Mesothelial cell of epicardium (in vitro differentiated cells): Measurements from ENCODE around the gene SLC25A39. TPM values are rescaled to one million over a fixed set of nuclear protein-coding genes. Genes with fewer than 3 reads are reported as not detected.
"Not testable (repeated sequence)": the region's sequence is repeated elsewhere in the genome, so short reads cannot be mapped to it uniquely, and the experiment has no call there.

Experiments
- DNase-seq, 2 experiments: peaks; one replicate each; pipeline ENCODE4 v3.0.0; 2021; ENCODE audit warnings: low spot score in 2 of 2; ENCODE audit not compliant: unreplicated experiment in 2 of 2
- H3K27ac Mint-ChIP-seq: 2 replicates; pipeline ENCODE4 v1.8.0; 2021; ENCODE audit warnings: mixed read lengths
- H3K27me3 Mint-ChIP-seq: 2 replicates; pipeline ENCODE4 v1.8.0; 2021; ENCODE audit warnings: low read depth, mixed read lengths
- H3K36me3 Mint-ChIP-seq: 2 replicates; pipeline ENCODE4 v1.8.0; 2021; ENCODE audit warnings: mixed read lengths
- H3K4me1 Mint-ChIP-seq: 2 replicates; pipeline ENCODE4 v1.8.0; 2021; ENCODE audit warnings: mixed read lengths
- H3K4me3 Mint-ChIP-seq: 2 replicates; pipeline ENCODE4 v1.8.0; 2021; ENCODE audit warnings: mild to moderate bottlenecking, moderate library complexity, mixed read lengths
- H3K9me3 Mint-ChIP-seq: 2 replicates; pipeline ENCODE4 v1.8.0; 2021; ENCODE audit warnings: mixed read lengths
- total RNA-seq: library from RNA; stranded (reverse); gene quantifications from 3 replicates; pipeline ENCODE4 v1.2.1, GENCODE V29; 2021
- TF ChIP-seq, protein P1 (sequence below): fragments of 200-600 bp; sonication (generic); IDR thresholded peaks from one replicate; pipeline ENCODE4 v1.5.0; 2021; ENCODE audit warnings: antibody characterized with exemption; ENCODE audit not compliant: unreplicated experiment

SLC25A39 gene
- total RNA-seq, 1 donor from 2014 or later = 112 TPM

DNA sequence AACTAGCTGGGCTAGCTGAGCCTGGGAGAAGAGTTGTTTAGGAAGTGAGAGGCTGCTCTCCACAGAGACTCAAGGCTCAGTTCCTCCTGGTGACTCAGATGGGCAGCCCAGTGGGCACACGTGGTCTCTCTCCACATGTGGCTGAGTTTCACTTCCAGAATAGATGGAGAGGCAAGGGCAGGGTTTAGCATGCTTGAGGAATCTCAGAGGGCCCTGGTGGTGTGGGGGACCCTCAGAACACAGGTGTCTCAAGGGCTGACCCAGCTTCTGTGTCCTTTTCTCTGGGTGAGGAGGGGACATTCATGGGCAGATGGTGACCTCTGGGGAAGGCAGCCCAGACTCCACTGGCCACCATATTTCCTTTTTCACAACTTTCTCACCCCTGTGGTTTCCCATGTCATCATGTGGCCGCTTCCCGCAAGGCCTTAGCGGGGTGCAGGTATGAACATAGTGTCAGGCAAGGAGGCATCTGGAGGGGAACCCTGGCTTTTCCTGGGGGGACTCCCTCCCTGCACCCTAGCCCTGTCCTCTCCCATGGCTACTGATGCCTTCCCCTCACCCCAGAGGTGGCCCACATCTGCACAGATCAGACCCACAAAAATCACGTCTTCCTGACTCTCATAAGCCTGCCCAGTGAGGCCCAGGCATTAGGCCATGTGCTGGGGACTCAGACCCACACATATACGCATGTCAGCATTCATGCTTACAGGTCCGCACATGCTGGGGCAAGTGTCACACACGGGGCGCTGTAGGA, 23.8 kb upstream of the SLC25A39 start:
- no peak overlapping the region for H3K27ac Mint-ChIP-seq
- DNase-seq = no peak
- no peaks in the 10 kb centered on the region for H3K27me3 Mint-ChIP-seq
- no peak overlapping the region for H3K4me3 Mint-ChIP-seq
- TF ChIP-seq, protein P1, sequence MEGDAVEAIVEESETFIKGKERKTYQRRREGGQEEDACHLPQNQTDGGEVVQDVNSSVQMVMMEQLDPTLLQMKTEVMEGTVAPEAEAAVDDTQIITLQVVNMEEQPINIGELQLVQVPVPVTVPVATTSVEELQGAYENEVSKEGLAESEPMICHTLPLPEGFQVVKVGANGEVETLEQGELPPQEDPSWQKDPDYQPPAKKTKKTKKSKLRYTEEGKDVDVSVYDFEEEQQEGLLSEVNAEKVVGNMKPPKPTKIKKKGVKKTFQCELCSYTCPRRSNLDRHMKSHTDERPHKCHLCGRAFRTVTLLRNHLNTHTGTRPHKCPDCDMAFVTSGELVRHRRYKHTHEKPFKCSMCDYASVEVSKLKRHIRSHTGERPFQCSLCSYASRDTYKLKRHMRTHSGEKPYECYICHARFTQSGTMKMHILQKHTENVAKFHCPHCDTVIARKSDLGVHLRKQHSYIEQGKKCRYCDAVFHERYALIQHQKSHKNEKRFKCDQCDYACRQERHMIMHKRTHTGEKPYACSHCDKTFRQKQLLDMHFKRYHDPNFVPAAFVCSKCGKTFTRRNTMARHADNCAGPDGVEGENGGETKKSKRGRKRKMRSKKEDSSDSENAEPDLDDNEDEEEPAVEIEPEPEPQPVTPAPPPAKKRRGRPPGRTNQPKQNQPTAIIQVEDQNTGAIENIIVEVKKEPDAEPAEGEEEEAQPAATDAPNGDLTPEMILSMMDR = no peak
- peaks cover 16% of the 10 kb centered on the region for H3K4me1 Mint-ChIP-seq
- no peaks in the 10 kb centered on the region for H3K9me3 Mint-ChIP-seq
- peaks cover 5% of the 10 kb centered on the region for H3K36me3 Mint-ChIP-seq

DNA sequence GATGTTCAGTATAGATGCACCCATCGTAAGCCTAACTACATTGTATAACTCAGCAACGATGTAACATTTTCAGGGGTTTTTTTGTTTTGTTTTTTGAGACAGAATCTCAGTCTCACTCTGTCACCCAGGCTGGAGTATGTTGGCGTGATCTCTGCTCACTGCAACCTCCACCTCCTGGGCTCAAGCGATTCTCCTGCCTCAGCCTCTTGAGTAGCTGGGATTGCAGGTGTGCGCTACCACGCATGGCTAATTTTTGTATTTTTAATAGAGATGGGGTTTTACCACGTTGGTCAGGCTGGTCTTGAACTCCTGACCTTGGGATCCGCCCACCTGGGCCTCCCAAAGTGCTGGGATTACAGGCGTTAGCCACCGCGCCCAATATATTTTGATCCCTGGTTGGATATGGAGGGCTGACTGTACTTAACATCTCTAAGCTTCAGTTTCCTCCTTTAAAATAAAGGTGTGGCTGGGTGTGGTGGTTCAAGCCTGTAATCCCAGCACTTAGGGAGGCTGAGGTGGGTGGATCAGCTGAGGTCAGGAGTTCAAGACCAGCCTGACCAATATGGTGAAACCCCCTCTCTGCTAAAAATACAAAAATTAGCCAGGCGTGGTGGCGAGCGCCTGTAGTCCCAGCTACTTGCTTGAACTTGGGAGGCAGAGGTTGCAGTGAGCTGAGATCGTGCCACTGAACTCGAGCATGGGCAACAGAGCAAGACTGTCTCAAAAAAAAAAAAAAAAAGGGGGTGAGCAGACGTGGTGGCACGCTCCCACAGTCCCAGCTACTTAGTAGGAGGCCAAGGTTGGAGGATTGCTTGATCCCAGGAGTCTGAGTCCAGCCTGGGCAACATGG, 22.8 kb upstream of the SLC25A39 start:
- not testable (repeated sequence) for DNase-seq, H3K36me3 Mint-ChIP-seq, H3K9me3 Mint-ChIP-seq, H3K27me3 Mint-ChIP-seq, H3K4me3 Mint-ChIP-seq, H3K27ac Mint-ChIP-seq
- peaks cover 12% of the 10 kb centered on the region for H3K4me1 Mint-ChIP-seq

DNA sequence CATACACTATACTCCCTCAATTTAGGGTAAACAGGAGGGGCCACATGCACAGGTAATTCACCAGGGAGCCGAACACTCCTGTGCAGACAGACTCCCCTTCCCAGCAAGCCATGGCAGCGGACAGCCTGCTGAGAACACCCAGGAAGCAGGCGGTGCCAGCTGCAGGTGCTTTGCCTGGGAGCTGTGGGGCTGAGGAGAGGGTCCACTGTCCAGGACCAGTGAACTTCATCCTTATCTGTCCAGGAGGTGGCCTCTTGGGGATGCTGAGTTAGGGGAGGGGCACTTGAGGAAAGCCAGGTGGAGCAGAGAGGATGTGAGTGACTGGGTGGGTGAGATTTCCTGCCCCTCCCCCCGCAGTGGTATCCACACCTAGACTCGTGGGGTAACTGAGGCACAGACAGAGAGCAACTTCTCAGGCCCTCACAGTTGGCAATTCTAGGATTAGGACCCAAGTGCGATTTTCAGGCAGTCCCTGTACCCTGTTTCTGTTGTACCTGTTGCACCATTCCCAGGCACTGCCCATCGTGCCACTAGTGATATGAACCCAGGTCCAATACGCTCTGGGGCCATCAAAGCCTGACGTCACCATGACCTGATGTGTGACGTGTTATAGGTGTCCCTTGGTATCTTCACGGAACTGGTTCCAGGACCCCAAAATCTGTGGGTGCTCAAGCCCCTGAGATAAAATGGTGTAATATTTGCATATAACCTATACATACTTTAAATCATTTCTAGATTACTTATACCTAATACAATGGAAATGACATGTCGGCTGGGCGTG, 21.6 kb upstream of the SLC25A39 start:
- Mint-ChIP-seq H3K4me3 (peak overlapping the region; percentile 93), H3K36me3 (peaks cover 3% of the 10 kb centered on the region), H3K27me3 (no peaks in the 10 kb centered on the region), H3K27ac (no peak overlapping the region), H3K4me1 (peaks cover 12% of the 10 kb centered on the region), H3K9me3 (no peaks in the 10 kb centered on the region)
- no peak for DNase-seq
- TF ChIP-seq, protein P1 = no peak

DNA sequence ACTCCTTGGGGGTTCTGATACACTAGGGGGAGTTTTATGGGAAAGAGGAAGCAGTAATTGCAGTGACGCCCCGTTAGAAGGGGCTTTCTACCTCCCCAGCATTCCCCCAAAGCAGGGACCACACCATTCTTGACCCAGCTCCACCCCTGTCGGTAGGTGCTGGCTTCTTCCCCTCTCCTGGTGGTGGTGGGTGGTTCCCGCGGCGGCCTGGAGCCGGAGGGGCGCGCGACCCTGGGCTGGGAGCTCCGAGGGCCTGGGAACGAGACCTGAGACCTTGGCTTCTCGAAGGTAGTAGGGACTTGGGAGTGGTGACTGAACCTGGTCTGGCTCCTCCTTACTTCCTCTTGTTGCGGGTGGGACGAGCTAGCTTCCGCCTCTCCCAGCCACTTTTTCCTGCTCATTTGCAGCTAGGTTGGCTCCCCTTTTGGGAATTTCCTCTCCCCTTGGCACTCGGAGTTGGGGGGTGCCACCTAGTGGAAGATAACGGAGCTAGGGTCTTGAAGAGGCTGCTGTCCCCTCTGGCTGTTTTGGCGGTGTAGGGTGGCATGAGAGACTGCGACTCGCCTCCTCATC, 20.9 kb upstream of the SLC25A39 start:
- no peak for DNase-seq
- TF ChIP-seq, protein P1 = peak; percentile 54
- H3K36me3 Mint-ChIP-seq = peaks cover 3% of the 10 kb centered on the region

DNA sequence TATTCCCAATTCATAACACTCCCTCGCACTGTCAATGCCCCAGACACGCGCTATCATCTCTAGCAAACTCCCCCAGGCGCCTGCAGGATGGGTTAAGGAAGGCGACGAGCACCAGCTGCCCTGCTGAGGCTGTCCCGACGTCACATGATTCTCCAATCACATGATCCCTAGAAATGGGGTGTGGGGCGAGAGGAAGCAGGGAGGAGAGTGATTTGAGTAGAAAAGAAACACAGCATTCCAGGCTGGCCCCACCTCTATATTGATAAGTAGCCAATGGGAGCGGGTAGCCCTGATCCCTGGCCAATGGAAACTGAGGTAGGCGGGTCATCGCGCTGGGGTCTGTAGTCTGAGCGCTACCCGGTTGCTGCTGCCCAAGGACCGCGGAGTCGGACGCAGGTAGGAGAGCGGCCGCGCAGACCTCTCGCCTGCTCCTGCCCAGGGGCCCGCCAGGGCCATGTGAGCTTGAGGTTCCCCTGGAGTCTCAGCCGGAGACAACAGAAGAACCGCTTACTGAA, 20.4 kb upstream of the SLC25A39 start, which contains the start of gene GRN:
GRN (plus strand) TSS at position 364 of the 515 bp plus-strand sequence. CDS start 3,863 bp downstream, outside the sequence.
- Mint-ChIP-seq H3K4me1 (peaks cover 12% of the 10 kb centered on the region), H3K27ac (peak within 1 kb of the TSS; percentile 96), H3K36me3 (peaks cover 3% of the 10 kb centered on the region), H3K4me3 (peak within 1 kb of the TSS; percentile 93), H3K9me3 (no peaks in the 10 kb centered on the region), H3K27me3 (no peaks in the 10 kb centered on the region)
- DNase-seq = peak; percentile 83 to 91
- TF ChIP-seq, protein P1 = no peak

More for the DNA sequence above, 20.9 kb upstream of the SLC25A39 start:
- Mint-ChIP-seq H3K9me3 (no peaks in the 10 kb centered on the region), H3K4me1 (peaks cover 12% of the 10 kb centered on the region), H3K4me3 (peak overlapping the region; percentile 93), H3K27me3 (no peaks in the 10 kb centered on the region), H3K27ac (peak overlapping the region; percentile 96)
